ENCODE measurements around the gene GAL3ST3. TPM values are rescaled to one million over a fixed set of nuclear protein-coding genes. Genes with fewer than 3 reads are reported as not detected.

GAL3ST3 gene
- total RNA-seq, 6 donors from 2014 or later, result 2.4 TPM; not detected in 5

DNA sequence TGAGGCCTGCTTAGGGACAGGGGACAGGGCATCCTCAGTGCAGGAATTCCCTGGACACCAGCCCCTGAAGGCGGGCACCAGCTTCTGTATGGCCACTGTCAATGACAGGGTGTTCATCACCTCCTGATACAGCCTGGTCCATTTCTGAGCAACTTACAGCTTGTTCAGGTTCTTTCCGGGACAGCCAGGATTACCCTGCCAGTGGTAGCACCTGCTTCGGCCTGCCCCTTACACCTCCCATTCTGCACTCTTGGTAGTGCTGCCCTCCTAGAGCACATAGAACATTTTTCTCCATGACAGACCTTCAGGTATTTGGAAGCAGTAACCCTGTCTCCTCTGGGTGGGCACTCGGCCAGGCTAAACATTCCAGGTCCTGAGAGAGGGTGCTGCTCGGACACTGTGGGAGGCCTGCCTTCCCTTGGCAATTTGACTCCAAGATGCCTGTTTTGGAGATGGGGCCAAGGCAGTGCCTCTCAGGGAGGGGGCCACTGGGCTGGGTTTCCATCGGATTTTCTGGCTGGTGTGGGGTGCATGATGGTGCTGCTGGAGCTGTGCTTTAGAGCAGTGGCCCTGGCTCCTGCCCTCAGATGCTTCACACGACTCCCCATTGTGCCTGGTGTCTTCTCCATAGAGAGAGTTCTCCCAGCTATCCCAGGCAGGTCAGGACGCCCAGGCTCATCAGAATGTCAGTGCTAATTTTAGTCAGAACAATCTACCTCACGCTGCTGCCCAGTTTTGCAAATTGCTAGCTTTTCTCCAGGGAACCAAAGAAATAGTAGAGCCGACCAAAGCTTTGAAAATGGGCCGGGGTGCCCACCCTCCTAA lies 1.2 kb downstream of the GAL3ST3 start:
- Histone ChIP-seq H3K27ac (no peak overlapping the region), H3K9me3 (no peaks in the 10 kb centered on the region)
- no peak for ATAC-seq (ENCODE audit: low FRiP score in 2 of 2)

DNA sequence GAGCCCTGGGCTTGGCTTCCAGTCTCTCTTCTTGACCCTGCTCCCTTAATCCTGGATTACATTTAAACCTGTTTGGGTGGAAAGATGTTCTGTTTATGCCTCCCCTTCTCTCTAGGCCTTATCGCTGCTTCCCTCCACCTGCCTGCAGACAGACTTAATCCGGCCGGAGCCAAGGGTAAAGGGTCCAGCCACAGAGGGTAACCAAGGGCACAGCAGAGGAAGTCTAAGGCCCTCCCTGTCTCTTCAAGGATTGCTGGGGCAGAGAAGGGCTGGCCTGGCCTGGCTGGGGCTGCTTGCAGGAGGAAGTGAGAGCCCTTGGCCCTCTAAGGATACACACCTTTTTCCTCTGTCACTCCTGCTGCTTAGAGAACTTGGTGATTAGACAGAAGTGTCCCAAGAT lies 2.1 kb downstream of the GAL3ST3 start:
- TF ChIP-seq POLR2AphosphoS5 (IDR thresholded peaks at IDR 0.05) (no peak), EP300 (IDR thresholded peaks at IDR 0.05) (no peak), POLR2A (IDR thresholded peaks at IDR 0.05) (no peak)
- TF ChIP-seq, protein P1, sequence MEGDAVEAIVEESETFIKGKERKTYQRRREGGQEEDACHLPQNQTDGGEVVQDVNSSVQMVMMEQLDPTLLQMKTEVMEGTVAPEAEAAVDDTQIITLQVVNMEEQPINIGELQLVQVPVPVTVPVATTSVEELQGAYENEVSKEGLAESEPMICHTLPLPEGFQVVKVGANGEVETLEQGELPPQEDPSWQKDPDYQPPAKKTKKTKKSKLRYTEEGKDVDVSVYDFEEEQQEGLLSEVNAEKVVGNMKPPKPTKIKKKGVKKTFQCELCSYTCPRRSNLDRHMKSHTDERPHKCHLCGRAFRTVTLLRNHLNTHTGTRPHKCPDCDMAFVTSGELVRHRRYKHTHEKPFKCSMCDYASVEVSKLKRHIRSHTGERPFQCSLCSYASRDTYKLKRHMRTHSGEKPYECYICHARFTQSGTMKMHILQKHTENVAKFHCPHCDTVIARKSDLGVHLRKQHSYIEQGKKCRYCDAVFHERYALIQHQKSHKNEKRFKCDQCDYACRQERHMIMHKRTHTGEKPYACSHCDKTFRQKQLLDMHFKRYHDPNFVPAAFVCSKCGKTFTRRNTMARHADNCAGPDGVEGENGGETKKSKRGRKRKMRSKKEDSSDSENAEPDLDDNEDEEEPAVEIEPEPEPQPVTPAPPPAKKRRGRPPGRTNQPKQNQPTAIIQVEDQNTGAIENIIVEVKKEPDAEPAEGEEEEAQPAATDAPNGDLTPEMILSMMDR (IDR thresholded peaks at IDR 0.05), result no peak
- H3K9me3 ChIP-seq, result no peaks in the 10 kb centered on the region
- peaks cover 0 to 15% (median 7%) of the 10 kb centered on the region in 4 donors for H3K27me3 ChIP-seq
- no peak overlapping the region for H3K27ac ChIP-seq
- WGBS, 2 donors, result 93% methylated on average over 3 of the region's 3 CpGs
- peaks cover 12 to 25% (median 18%) of the 10 kb centered on the region in 4 donors for H3K4me1 ChIP-seq
- H3K36me3 ChIP-seq, result no peaks in the 10 kb centered on the region
- ATAC-seq (ENCODE audit: low FRiP score in 2 of 2) (no peak), DNase-seq (no peak)
- H3K4me3 ChIP-seq, result no peak overlapping the region

More for the DNA sequence above, 1.2 kb downstream of the GAL3ST3 start:
- Histone ChIP-seq H3K27me3 (peaks cover 0 to 15% (median 7%) of the 10 kb centered on the region in 4 donors), H3K4me1 (peaks cover 13 to 28% (median 18%) of the 10 kb centered on the region in 4 donors), H3K4me3 (no peak overlapping the region), H3K36me3 (no peaks in the 10 kb centered on the region)
- 79 to 81% methylated on average over 6 to 11 of the region's 11 CpGs for WGBS, 2 donors
- no peak for DNase-seq
- no peak for TF ChIP-seq POLR2AphosphoS5 (IDR thresholded peaks at IDR 0.05)
- TF ChIP-seq, protein P1 (IDR thresholded peaks at IDR 0.05), result no peak
- TF ChIP-seq EP300 (IDR thresholded peaks at IDR 0.05), result no peak
- no peak for TF ChIP-seq POLR2A (IDR thresholded peaks at IDR 0.05)

DNA sequence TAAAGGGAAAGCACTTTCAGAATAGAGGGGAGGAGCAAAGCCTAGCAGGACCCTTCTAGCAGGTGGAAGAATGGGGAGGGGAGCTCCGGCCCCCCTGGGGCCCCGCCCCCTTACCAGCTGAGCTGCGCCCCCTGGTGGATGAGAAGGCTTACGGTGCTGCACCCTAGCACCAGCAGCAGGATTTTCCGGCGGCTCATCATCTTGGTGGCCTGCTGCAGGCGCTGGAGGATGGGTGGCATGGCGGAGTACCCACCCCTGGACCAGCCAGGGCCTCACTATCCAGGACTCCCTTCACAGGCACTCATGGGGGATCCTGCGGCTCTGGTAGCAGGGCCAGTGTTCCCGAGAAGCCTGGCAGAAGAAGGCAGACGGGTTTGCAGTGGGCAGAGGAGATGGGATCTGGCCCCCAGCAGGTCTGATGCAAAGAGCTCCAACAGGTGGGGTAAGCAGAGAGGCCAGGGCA lies 3.8 kb downstream of the GAL3ST3 start:
- TF ChIP-seq POLR2A (IDR thresholded peaks at IDR 0.05), result no peak
- no peak for TF ChIP-seq EP300 (IDR thresholded peaks at IDR 0.05)
- TF ChIP-seq POLR2AphosphoS5 (IDR thresholded peaks at IDR 0.05), result no peak
- TF ChIP-seq, protein P1 (IDR thresholded peaks at IDR 0.05), result peak; percentile 79 to 96 (median 89)
- H3K36me3 ChIP-seq, result no peaks in the 10 kb centered on the region
- H3K4me3 ChIP-seq, result no peak overlapping the region
- H3K4me1 ChIP-seq, result peaks cover 4 to 14% (median 11%) of the 10 kb centered on the region in 4 donors
- peak; percentile 75 to 90 for DNase-seq
- H3K27ac ChIP-seq, result no peak overlapping the region
- H3K27me3 ChIP-seq, result peaks cover 0 to 15% (median 7%) of the 10 kb centered on the region in 4 donors
- H3K9me3 ChIP-seq, result no peaks in the 10 kb centered on the region
- WGBS, 2 donors, result 10 to 42% methylated on average over 4 to 6 of the region's 11 CpGs
- ATAC-seq (ENCODE audit: low FRiP score in 2 of 2), result peak; percentile 79 to 91

DNA sequence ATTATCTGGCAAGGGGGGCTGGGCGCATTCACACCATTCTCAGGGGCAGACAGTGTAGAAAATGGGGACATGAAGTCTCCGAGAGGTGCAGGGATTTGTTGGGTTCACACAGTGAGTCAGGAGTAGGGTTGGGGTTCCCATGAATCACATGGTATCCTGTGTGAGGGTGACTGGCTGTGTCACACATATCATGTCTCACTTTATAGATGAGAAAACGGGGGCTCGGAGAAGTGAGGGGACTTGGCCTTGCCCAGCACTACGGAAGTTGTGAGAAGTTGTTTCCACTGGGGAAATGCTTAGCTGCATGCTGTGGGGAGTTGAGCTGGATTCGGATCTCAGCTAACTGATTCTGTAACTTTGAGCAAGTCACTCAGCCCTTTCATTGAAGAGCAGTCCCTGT lies 4.2 kb downstream of the GAL3ST3 start:
- Histone ChIP-seq H3K27me3 (peaks cover 0 to 15% (median 7%) of the 10 kb centered on the region in 4 donors), H3K4me1 (peaks cover 4 to 14% (median 11%) of the 10 kb centered on the region in 4 donors), H3K4me3 (no peak overlapping the region), H3K9me3 (no peaks in the 10 kb centered on the region), H3K27ac (no peak overlapping the region), H3K36me3 (no peaks in the 10 kb centered on the region)
- ATAC-seq (ENCODE audit: low FRiP score in 2 of 2), result no peak
- 57 to 70% methylated on average over 6 of the region's 6 CpGs for WGBS, 2 donors
- no peak for DNase-seq
- TF ChIP-seq, protein P1 (IDR thresholded peaks at IDR 0.05), result no peak
- no peak for TF ChIP-seq EP300 (IDR thresholded peaks at IDR 0.05)
